ENCODE measurements around the gene C6orf52.
"Not testable (repeated sequence)": the region's sequence is repeated elsewhere in the genome, so short reads cannot be mapped to it uniquely, and the experiment has no call there.

C6orf52 gene

DNA sequence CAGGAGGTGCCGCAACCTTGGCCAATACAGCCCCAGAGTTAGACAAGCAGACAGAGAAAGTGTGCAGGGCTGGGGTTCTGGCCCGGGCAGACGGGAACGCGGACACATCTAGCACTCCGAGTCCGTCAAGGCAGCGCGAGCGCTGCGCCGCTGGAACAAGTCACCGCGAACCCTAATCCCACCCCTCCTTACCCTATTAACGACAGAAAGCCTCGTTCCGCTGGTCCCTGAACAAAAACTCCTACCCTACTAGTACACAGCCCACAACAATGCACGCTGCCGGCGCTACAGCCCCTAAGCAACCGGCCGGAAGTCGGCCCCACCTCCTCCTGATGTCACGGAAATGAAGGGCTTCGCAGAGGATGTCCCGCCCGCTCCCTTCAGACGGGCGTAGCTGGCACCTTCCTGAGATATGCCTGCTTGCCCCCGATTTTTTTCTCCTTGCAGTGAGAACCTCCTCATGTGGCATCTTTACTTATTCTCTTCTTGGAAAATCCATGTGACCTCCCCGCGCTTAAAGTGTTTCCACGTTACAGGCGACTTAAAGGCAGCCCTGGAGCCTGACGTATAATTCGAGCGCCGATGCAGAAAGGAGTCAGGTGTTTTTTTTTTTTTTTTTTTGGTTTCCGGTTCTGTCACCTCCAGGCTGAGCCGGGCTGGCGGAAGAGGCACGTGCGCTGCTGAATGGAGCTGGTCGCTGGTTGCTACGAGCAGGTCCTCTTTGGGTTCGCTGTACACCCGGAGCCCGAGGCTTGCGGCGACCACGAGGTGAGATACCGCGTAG, at the start of gene C6orf52, which contains the start of gene PAK1IP1:
Gene C6orf52 (minus strand): TSS at position 315 of the 784 bp plus-strand sequence. CDS start 7,066 bp downstream, outside the sequence.
Gene PAK1IP1 (plus strand): TSS at position 671 of the 784 bp plus-strand sequence. CDS start 14 bp downstream, at position 685.
- DNase-seq = peak; percentile 99

DNA sequence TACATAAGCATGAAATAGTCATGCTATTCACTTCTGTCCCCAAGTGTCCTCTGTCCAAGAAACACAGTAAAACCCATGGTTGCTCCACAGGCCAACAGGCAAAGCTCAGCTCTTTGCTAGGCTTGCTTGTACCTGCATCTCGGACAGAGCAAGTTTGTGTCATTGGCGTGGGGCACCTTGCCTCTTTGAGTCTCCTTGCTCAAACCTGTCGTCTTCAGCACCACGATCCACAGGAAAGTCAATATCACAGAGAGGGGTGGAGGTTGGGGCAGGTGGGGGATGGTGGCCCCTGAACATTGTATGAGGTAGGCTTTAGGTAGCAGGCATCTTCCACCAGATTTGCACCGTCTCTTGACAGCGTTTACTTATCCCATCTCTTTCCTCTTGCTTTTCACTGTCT, 49.1 kb upstream of the C6orf52 start:
- no peak for DNase-seq

DNA sequence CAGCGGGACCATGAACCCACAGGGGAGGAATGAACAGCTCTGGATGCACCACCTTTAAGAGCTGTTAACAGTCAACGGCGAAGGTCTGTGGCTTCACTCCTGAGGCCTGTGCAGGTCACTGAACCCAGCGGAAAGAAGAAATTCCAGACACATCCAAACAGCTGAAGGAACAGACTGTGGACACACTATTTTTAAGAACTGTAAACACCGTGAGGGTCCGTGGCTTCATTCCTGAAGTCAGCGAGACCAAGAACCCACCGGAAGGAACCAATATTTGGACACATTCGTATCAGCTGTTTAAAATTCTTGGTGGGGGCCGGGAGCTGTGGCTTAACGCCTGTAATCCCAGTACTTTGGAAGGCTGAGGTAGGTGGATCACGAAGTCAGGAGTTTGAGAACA, 47.8 kb upstream of the C6orf52 start:
- DNase-seq = no peak

DNA sequence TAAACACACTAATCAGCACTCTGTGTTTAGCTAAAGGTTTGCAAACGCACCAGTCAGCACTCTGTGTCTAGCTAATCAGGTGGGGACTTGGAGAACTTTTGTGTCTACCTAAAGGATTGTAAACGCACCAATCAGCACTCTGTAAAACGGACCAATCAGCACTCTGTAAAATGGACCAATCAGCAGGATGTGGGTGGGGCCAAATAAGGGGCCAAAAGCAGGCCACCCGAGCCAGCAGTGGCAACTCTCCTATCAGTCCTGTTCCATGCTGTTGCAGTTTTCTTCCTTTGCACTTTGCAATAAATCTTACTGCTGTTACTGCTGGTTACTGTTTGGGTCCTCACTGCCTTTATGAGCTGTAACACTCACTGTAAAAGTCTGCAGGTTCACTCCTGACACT, 47.2 kb upstream of the C6orf52 start:
- DNase-seq = not testable (repeated sequence)

DNA sequence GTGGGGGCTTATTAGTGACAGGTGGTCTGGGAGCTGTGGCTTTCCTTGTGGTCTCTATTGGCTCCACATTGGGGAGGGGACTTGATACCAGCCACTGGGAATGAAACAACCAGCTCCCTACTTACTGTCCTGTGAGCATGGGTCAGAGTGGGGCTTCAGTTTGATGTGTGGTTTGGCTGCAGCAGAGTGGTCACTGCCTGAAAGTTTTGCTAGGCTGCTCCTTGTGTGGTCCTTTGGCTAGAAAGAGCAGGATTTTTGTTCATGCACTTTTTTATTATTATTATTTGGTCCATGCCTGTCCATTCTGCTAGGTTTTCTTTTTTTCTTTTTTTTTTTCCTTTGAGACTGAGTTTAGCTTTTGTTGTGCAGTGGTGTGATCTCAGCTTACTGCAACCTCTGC, 45.6 kb upstream of the C6orf52 start:
- DNase-seq = no peak

DNA sequence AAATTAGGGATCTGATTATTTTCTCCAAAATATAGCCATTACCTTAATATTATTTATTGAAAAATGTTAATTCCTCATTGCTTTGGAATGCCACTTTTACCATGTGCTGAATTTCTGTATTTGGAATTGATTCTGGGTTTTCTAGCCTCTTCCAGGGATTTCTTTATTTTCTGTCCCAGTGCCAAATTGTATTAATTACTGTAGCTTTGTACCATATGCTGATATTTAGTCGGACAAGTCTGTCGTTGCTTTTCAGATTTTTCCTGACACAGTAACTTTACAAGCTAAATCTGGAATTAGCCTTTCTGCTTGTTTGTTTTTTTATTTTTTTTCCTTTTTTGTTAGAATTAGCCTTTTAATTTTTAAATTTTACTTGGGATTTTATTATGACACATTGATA, 42.3 kb upstream of the C6orf52 start:
- no peak for DNase-seq

DNA sequence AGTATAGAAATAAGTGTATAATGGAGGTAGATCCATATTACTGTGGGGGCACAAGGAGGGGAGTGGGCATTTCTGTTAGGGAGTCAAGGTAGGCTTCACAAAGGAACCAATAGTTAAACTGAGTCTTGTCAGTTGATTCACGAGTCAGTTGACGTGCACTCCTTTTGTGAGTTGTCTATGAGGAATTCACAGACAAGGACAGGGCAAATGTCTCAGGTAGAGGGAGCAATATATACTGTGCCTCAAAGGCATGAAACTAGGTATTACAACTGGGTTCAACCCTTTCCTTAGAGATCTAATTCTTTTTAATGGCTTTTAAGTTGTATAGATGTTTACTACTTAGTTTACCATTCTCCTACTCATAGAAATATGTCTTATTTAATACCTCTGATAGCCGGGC, 39.4 kb upstream of the C6orf52 start:
- no peak for DNase-seq

DNA sequence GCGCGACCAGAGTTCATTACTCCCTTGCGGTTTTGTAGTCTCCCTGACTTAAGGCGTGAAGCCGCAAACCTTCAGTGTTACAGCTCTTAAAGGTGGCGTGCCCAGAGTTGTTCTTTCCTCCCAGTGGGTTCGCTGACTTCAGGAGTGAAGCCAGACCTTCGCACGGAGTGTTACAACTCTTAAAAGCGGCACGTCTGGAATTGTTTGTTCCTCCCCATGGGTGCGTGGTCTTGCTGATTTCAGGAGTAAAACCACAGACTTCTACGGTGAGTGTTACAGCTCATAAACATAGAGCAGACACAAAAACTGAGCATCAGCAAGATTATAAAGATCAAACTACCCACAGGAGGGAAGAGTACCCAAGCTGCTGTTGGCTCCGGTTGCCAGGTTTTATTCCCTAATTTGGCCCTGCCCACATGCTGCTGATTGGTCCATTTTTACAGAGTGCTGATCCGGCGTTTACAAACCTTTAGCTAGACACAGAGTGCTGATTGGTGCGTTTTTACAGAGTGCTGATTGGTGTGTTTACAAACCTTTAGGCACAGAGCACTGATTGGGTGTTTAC, 38.8 kb upstream of the C6orf52 start:
- DNase-seq = no peak

DNA sequence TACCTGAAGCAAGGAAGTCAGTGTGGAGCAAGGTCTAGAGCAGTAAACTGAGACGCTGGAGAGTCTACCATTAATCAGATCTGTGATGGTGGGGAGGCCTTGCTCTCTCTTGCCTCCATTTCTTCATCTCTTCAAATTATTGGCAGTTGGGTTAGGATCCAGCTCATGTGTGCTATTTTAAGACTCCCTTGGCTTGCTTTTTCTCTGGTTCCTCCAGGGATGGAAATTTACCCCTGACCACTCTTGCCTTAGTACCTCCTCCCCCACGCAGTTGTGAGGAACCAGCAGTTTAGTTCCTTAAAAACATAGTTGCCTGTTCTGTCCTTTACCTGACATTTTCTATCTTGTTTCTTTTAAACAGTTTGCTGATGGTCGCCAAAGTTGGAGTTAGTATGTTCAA, 35.8 kb upstream of the C6orf52 start:
- DNase-seq = no peak

DNA sequence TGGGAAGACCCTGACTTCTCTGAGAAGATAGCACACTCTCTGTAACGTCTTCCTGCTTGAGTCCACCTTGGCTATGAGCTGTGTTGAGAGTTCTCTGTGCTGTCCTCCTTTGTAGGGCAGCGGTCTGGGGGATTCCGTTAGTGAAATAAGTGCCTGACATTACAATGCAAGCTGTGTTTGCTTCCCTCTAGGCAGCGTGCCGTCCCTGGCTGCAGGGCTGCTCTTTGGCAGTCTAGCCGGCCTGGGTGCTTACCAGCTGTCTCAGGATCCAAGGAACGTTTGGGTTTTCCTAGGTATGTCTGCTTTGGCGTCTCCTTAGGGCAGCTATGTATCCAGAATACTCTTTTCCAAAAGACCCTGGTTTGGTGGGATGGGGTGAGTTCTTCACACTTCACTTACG, 31.3 kb upstream of the C6orf52 start:
- DNase-seq = no peak

DNA sequence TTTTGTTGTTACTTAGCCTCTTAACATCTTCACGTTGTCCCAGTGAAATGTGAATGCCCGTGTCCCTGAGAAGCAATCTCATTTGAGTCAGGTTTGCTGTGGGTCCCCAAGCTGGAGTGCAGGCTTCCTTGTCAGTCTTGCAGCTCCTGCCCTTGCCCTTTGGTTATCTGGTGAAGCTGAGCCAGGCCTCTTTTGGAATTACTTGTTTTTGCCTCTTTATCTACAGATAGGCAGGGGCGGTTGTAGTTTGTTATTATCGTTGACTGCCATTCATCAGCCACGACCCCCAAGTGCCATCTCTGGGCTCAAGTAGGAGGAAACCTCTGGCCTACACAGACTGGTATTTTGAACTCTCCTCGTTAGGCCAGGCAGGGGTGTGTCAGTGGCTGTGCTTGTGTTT, 30.6 kb upstream of the C6orf52 start:
- DNase-seq = no peak

DNA sequence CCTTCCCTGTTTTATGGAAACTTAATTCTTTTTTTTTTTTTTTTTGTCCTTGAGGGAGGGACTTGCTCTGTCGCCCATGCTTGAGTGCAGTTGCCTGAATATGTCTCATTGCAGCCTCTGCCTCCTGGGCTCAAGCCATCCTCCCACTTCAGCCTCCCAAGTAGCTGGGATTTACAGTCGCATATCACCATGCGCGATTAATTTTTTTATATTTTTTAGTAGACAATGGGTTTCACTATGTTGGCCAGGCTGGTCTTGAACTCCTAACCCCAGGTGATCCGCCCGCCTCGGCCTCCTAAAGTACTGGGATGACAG, 29.1 kb upstream of the C6orf52 start:
- DNase-seq = no peak

DNA sequence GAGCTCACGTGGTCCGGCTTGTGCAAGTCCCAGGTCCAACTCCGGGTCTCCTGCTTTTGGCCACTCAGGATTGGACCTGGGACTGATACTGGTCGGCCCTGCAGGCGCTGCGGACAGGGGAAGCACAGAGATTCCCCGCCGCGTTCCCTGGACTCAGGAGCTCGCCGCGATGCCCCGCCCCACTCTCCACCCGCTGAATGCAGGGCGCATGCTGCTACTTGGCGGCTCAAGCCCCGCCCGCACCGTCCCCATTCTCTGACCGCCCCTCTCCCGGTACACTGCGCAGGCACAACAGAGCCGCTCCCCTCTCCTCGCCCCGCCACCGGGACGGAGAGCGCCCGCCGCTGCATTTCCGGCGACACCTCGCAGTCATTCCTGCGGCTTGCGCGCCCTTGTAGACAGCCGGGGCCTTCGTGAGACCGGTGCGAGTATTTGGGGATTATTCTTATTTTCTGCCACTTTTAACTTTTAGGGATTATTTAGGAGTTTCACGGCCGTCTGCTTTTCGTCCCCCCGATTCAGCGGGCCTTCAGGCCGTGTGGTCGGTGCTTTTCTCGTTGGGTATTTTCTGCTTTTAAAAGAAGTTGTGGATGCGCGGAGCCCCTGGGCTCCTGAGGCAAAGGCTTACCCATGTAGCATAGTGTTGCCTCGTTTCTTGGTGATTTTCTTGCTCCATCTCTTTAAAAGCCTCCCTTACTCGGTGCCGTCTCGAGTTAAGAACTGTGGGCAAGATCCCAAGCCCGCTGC, 28.6 kb upstream of the C6orf52 start, which contains the start of gene TMEM14C:
Gene TMEM14C (plus strand): TSS at position 251 of the 747 bp plus-strand sequence. CDS start 1,544 bp downstream, outside the sequence.
- peak; percentile 99 for DNase-seq

DNA sequence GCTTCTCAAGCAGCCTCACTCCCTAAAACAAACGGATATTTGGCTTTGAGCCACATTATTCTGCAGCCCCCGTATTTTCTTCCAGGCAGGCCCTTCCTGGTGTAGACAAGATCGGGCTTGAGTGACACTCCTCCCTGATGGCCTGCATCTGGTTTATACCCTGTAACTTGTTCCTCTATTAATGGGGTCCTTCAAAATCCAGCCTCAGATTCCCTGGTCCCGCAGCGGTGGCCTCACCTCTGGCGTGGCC, 28.1 kb upstream of the C6orf52 start:
- no peak for DNase-seq

DNA sequence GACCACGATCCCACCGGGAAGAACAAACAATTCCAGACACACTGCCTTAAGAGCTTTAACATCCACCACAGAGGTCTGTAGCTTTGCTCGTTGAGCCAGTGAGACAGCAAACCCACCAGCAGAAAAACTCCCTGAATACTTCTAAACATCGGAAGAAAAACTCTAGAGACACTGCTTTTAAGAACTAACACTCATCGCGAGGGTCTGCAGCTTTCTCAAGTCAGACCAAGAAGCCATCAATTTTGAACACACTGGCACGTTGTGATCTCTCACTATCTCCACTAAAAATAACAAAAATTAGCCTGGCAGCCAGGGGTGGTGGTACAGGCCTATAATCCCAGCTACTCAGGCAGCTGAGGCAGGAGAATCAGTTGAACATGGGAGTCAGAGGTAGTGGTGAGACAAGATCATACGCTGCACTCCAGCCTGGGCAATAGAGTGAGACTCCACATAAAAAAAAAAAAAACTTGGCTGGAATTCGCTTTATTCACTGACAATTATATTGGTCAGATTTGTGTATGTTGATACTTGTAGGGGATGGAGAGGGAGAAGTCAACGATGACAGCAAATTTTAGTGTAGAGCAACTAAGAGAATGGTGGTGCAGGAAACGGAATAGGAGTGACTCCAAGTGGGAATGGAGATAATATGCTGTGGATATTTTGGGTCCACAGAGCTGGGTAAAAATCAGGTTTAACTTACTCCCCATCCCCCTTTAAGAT, 27.6 kb upstream of the C6orf52 start:
- no peak for DNase-seq

DNA sequence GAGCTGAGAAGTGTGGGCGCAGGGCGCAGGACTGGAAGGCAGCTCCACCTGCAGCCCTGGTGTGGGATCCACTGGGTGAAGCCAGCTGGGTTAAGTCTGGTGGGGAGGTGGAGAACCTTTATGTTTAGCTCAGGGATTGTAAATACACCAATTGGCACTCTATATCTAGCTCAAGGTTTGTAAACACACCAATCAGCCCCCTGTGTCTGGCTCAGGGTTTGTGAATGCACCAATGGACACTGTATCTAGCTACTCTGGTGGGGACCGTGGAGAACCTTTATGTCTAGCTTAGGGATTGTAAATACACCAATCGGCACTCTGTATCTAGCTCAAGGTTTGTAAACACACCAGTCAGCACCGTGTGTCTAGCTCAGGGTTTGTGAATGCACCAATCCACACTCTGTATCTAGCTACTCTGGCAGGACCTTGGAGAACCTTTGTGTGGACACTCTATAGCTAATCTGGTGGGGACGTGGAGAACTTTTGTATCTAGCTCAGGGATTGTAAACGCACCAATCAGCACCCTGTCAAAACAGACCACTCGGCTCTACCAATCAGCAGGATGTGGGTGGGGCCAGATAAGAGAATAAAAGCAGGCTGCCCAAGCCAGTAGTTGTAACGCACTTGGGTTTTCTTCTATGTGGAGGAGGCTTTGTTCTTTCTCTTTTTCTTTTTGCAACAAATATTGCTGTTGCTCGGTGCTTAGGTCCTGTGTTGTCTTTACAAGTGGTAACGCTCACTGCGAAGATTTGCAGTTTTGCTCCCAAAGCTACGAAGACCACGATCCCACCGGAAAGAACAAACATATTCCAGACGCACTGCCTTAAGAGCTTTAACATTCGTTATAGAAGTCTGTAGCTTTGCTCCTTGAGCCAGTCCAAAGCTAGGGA, 26.8 kb upstream of the C6orf52 start:
- DNase-seq = peak; percentile 29

DNA sequence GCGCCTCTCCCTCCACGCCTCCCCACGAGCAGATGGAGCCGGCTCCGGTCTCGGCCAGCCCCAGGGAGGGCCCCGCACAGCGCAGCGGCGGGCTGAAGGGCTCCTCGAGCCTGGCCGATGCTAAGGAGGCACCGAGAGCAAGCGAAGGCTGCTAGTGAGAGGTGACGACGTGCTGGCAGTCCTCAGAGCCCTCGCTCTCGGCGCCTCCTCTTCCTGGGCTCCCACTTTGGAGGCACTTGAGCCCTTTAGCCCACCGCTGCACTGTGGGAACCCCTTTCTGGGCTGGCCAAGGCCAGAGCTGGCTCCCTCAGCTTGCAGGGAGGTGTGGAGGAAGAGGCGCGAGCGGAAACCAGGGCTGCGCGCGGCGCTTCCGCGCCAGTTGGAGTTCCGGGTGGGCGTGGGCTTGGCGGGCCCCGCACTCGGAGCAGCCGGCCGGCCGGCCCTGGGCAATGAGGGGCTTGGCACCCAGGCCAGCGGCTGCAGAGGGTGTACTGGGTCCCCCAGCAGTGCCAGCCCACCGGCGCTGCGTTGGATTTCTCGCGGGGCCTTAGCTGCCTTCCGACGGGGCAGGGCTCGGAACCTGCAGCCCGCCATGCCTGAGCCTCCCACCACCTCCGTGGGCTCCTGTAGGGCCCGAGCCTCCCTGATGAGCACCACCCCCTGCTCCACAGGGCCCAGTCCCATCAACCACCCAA, 26.0 kb upstream of the C6orf52 start:
- peak; percentile 23 for DNase-seq

DNA sequence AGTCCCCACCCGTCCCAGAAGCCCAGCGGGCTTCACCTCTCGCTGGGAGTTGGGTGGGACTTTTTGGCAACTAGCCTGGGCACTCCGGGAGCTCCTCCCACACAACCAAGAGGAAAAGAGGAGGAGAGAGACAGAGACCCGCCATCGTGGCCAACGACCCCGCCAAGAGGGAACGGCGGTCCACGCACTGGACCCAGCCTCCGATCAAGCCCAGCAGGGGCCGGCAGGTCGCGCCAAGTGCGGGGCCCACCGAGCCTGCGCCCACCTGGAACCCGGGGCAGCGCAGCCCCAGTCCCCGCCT, 25.5 kb upstream of the C6orf52 start:
- no peak for DNase-seq

DNA sequence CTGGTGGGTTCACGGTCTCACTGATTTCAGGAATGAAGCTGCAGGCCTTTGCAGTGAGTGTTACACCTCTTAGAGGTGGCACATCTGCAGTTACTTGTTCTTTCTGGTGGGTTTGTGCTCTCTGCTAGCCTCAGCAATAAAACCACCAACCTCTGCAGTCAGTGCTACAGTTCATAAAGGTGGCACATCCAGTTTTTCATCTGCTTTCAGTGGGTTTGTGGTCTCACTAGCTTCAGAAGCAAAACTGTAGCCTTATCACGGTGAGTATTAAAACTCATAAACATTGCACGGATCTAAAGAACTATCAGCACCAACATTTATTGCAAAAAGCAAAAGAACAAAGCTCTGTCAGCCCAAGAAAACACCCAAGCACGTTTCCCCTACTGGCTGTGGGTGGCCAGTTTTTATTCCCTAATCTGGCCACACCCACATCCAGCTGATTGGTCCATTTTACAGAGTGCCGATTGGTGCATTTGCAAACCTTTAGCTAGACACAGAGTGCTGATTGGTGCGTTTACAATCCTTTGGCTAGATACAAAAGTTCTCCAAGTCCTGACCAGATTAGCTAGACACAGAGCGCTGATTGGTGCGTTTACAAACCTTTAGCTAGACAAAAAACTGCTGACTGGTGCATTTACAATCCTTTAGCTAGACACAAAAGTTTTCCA, 25.0 kb upstream of the C6orf52 start:
- DNase-seq = peak; percentile 21

DNA sequence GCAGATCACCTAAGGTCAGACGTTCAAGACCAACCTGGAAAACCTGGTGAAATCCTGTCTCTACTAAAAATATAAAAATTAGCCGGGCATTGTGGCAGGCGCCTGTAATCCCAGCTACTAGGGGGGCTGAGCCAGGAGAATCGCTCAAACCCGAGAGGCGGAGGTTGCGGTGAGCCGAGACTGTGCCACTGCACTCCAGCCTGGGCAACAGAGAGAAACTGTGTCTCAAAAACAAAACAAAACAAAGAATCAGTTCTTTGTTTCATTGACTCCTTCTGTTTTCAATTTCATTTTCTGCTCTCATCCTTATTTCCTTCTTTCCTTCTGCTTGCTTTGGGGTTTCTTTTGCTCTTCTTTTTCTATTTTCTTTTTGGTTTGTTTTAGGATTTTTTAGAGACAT, 19.5 kb upstream of the C6orf52 start:
- DNase-seq = no peak

DNA sequence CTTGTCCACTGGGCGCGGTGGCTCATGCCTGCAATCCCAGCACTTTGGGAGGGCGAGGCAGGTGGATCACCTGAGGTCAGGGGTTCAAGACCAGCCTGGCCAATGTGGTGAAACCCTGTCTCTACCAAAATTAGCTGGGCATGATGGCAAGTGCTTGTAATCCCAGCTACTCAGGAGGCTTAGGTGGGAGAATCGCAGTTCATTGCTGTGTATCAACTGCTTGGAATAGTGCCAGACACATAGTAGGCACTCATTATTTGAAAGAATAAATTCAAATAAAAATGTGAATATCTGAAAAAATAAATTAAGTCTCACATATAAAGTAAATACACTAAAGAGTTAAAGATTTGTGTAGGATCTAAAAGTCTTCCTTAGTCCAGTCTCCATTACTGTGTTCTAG, 2.2 kb upstream of the C6orf52 start:
- DNase-seq = no peak

Measured in NCI-H748 treated with DMSO at 0.1 percent for 48 hours (cell line).